GM19240 (cell line): ENCODE measurements around the gene JPT1.
"Not testable (repeated sequence)": the region's sequence is repeated elsewhere in the genome, so short reads cannot be mapped to it uniquely, and the experiment has no call there.

Source experiments
- DNase-seq: peaks from one replicate; pipeline ENCODE4 v3.0.0; 2011; ENCODE audit warnings: low spot score; ENCODE audit not compliant: insufficient read length

Gene JPT1

GRCh38 chr17:75130632-75131277, 23.6 kb downstream of the JPT1 start:
- no peak for DNase-seq

GRCh38 chr17:75130059-75130631, 24.2 kb downstream of the JPT1 start:
- DNase-seq = no peak

- no peak for DNase-seq
Observed at GRCh38 chr17:75129576-75129975, 24.7 kb downstream of the JPT1 start.

- no peak for DNase-seq
Observed at GRCh38 chr17:75128694-75129505, 25.4 kb downstream of the JPT1 start.

GRCh38 chr17:75127936-75128335, 26.4 kb downstream of the JPT1 start:
- not testable (repeated sequence) for DNase-seq

GRCh38 chr17:75126954-75127353, 27.4 kb downstream of the JPT1 start:
- no peak for DNase-seq

GRCh38 chr17:75125984-75126383, 28.3 kb downstream of the JPT1 start:
- no peak for DNase-seq

GRCh38 chr17:75124819-75125162, 29.5 kb downstream of the JPT1 start:
- no peak for DNase-seq

GRCh38 chr17:75124041-75124818, 30.1 kb downstream of the JPT1 start:
- no peak for DNase-seq

GRCh38 chr17:75118307-75118706, 36.0 kb downstream of the JPT1 start:
- no peak for DNase-seq

GRCh38 chr17:75116737-75117136, 37.6 kb downstream of the JPT1 start:
- DNase-seq = no peak

GRCh38 chr17:75115555-75115954, 38.8 kb downstream of the JPT1 start:
- DNase-seq = no peak

GRCh38 chr17:75114552-75115314, 39.6 kb downstream of the JPT1 start:
- no peak for DNase-seq

GRCh38 chr17:75113798-75114551, 40.3 kb downstream of the JPT1 start:
- DNase-seq = peak; percentile 74

- DNase-seq = no peak
Observed at GRCh38 chr17:75111777-75112335, 42.5 kb downstream of the JPT1 start.

- no peak for DNase-seq
Observed at GRCh38 chr17:75110234-75110937, 43.9 kb downstream of the JPT1 start.

GRCh38 chr17:75109407-75110233, 44.7 kb downstream of the JPT1 start, which contains the start of gene ARMC7:
TSS of gene ARMC7 (plus strand) at chr17:75109969. CDS start at chr17:75110289, 320 bp downstream.
- peak; percentile 90 for DNase-seq

- no peak for DNase-seq
Observed at GRCh38 chr17:75109046-75109406, 45.3 kb downstream of the JPT1 start.

GRCh38 chr17:75108193-75108592, 46.1 kb downstream of the JPT1 start:
- no peak for DNase-seq
